ENCODE data around the gene ZNF521.

ZNF521 gene

GRCh38 chr18:25340762-25341161 is 11.2 kb downstream of the ZNF521 start:
- DNase-seq (ENCODE audit: low read depth in 2 of 3, low spot score in 2 of 3): no peak

DNA sequence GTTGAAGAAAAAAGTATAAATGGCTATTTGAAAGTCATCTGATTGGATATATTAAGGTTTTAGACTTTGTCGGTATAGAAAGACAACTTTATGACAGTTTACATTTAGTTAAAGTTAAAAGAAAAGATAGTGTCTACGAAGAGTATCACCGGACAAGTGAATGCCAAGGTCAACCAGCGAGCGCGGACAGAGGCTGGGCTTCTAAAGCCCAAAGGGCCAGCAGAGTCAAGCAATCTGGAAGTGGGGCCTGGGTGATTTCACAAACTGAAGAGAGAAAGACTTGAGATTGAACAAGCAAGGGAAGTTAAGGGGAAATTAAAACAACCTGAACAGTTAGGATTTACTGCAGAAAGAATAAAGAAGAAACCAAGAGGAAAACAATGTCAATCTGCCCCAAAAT is 16.3 kb downstream of the ZNF521 start:
- DNase-seq (ENCODE audit: low read depth in 2 of 3, low spot score in 2 of 3): no peak

DNA sequence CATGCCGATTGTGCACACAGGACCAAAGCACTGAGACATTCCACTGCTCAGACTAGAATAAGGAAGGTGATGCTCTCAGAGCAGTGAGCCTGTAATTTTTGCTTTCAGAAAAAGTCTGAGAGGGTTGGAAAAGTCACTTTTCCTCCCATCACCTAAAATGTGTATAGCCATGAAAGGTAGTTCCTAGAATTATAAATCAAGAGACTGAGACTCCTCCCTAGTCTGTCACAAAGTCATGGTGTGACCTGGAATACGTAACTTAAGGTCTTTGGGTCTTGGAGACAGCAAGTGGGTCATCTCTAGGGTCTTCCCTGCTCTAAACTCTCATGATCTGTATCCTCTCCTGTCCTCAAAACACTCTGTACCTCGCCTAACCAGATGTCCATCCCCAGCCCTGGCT is 16.9 kb downstream of the ZNF521 start:
- no peak for DNase-seq (ENCODE audit: low read depth in 2 of 3, low spot score in 2 of 3)

DNA sequence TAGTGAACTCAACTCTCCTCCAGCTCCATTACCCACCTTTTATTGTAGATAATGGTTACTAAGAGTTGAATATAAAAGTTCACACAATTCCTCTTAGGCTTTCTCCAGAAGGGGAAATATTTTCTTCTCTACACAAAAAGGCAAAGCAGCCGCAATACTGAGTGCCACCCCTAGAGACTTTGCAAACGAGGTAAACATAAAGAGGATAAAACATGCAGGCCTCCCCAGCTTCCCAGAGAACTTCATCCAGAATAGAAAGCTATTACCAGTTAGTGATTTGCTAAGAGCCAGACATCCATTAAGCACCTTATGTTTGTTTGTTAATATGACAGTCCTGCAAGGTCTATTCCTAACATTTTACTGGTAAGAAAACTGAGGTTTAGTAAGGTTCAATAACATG is 17.4 kb downstream of the ZNF521 start:
- no peak for DNase-seq (ENCODE audit: low read depth in 2 of 3, low spot score in 2 of 3)

GRCh38 chr18:25332002-25332401 is 20.0 kb downstream of the ZNF521 start:
- DNase-seq (ENCODE audit: low read depth in 2 of 3, low spot score in 2 of 3): no peak

DNA sequence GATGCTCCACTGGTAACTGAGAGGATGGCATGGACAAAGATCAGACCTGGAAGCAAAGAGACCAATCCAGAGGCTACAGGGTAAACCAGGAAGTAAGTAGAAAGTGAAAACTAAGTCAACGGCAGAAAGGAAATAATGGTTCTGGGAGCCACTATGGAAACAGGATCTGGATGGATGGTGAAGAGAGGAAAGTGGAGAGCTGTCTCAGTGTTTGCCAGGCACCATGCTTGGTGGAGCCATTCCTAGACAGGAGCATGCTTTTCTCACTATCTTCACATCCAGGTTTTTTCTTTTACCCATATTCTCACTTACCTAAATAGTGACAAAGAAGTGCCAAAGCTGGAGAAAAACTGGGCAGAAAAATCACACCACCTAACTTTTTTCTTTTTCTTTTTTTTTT is 22.2 kb downstream of the ZNF521 start:
- no peak for DNase-seq (ENCODE audit: low read depth in 2 of 3, low spot score in 2 of 3)

GRCh38 chr18:25327584-25327983 is 24.4 kb downstream of the ZNF521 start:
- DNase-seq (ENCODE audit: low read depth in 2 of 3, low spot score in 2 of 3): no peak

- no peak for DNase-seq (ENCODE audit: low read depth in 2 of 3, low spot score in 2 of 3)
Measured at GRCh38 chr18:25326361-25326952, 25.5 kb downstream of the ZNF521 start.

- no peak for DNase-seq (ENCODE audit: low read depth in 2 of 3, low spot score in 2 of 3)
Measured at GRCh38 chr18:25322806-25323205, 29.2 kb downstream of the ZNF521 start.

DNA sequence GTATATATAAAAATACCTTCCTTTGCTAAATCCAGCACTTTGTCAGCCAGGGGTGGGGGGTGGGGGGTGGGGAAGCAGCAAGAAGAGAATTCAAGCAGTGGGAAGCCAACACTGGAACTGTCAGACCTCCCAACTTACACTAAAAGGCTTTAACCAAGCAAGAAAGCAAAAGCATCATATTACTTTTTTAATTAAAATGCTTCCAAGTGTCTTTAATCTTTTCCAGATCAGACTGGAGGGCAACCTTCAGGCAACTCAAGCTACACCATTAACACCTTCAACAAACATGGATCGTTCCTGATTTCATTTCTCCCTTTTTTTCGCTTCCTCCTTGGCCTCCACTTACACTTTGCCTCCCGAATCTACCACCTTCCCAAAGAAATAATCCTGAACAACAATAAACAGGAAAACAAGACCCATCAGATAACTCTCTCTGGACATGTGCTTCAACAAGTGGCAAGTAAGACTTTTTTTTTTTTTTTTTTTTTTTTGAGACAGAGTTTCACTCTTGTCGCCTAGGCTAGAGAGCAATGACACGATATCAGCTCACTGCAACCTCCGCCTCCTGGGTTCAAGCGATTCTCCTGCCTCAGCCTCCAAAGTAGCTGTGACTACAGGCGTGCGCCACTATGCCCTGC is 35.5 kb downstream of the ZNF521 start:
- DNase-seq (ENCODE audit: low read depth in 2 of 3, low spot score in 2 of 3): no peak

DNA sequence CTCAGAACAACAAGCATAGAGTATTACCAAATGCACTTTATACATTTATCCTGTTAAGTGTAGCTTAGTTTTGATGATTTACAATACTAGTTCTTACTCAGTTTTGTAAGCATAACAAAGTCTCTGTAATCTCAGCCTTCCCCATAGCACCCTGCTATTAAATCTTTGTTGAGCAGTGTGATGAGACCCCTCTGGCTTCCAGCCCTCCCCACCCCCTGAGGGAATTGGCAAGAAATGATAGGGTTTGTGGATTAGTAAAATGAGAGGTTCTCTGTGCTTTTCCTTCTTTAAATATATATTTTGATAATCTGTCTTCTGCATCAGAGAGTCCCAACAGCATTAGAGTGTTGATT is 37.2 kb downstream of the ZNF521 start:
- no peak for DNase-seq (ENCODE audit: low read depth in 2 of 3, low spot score in 2 of 3)

DNA sequence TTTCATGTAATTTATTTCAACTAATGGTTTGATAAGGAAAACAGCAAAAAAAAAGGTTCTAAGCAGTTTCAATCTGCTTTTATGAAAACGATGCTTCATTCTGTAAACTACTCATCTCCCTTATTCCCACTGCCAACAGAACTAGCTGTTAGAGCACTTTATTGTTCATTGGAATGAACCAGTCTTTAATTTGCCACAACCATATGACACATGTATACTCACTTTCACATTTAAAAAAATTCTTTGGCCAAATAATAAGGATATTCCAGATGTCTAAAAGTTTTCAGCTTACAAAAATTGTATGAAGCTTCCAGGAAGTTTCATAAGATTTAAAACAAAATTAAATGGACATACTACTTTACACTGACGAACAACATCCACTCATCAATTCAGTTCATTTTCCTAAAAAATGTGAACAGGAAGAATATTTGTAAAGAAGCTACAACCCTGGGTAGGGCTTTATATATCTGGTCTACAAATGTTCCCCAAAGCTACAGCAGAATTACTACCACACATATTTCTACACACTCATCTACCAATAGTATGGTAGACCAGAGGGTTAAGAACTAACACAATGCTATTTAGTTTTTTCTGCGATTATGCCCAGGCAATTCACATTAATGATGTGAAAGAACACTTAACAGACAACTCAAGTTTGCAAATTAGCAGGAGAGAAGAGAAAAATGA is 37.7 kb downstream of the ZNF521 start:
- DNase-seq (ENCODE audit: low read depth in 2 of 3, low spot score in 2 of 3): no peak

- DNase-seq (ENCODE audit: low read depth in 2 of 3, low spot score in 2 of 3): no peak
Measured at GRCh38 chr18:25313268-25313667, 38.7 kb downstream of the ZNF521 start.

- no peak for DNase-seq (ENCODE audit: low read depth in 2 of 3, low spot score in 2 of 3)
Measured at GRCh38 chr18:25310045-25310444, 41.9 kb downstream of the ZNF521 start.

DNA sequence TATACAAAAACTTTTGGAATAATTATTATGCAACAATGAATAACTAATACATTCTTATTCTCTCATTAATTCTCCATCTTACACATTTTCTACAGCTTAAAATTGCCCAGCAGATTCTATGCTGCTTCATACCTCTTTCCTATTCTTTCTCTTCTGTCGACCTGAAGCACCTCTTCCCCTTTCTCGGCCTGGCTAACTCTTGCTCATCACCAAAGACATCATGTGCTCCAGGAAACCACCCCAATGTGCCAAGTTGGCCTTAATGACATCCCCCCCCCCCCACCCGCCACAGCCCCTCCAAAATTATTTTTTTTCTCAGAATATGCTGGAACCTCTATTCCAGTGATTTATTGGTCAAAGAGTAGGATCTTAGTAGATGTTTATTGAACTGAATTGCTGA is 43.6 kb downstream of the ZNF521 start:
- no peak for DNase-seq (ENCODE audit: low read depth in 2 of 3, low spot score in 2 of 3)

DNA sequence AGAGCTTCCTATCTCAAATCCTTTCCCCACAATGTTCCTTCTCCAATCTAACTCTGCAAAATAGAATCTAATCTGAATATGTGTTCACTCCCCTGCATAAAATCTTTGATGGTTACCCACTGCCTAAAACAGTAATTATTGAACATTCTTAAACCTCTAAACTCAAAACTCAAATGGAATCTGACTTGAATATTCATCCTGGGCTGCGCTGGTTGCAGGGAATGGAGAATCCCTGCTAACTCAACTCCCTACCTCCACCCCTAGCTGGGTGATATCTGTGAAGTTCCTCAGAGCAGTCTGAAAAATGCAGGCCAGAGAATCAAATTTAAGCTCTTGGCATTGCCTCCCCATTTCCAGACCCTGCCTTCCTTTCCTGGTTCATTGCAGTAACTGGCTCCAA is 44.8 kb downstream of the ZNF521 start:
- no peak for DNase-seq (ENCODE audit: low read depth in 2 of 3, low spot score in 2 of 3)

DNA sequence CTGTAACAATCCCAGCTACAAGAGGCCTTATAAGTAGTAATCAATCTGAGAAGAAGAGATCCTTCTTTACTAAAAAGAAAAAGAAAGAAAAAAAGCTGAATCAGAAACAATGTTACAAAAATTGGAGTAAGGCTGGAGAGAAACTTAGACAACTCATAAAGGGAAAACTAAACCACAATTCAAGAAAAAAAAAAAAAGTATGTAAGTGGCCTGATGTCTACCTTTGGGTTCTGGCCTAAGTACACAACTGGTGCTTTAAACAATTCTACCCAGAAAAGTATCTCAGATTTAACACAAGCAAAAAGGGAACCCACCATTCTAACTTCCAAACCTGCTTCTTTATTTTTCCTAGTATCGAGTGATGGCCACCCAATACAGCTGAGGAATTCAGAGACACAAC is 45.3 kb downstream of the ZNF521 start:
- no peak for DNase-seq (ENCODE audit: low read depth in 2 of 3, low spot score in 2 of 3)

DNA sequence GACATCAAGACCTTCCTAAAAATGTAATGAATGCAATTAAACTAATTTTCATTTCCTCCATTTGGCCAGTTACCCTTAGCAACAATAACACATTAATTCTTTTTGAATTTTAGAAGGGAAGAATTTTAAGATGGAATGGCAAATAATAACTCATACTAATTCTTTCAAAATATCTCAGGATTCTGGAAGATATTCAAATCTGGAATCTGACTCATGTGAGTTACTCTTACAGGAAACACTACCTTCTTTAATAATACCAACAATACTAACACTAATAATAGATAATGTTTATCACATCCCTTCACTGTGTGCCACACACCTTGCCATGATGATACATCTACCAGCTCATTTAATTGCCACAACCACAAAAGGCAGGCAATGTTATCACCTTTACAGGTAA is 46.4 kb downstream of the ZNF521 start:
- no peak for DNase-seq (ENCODE audit: low read depth in 2 of 3, low spot score in 2 of 3)

- DNase-seq (ENCODE audit: low read depth in 2 of 3, low spot score in 2 of 3): no peak
Measured at GRCh38 chr18:25300492-25300891, 51.5 kb downstream of the ZNF521 start.

GRCh38 chr18:25299426-25300300 is 52.3 kb downstream of the ZNF521 start:
- no peak for DNase-seq (ENCODE audit: low read depth in 2 of 3, low spot score in 2 of 3)

- DNase-seq (ENCODE audit: low read depth in 2 of 3, low spot score in 2 of 3): no peak
Measured at GRCh38 chr18:25298853-25299274, 53.1 kb downstream of the ZNF521 start.

DNA sequence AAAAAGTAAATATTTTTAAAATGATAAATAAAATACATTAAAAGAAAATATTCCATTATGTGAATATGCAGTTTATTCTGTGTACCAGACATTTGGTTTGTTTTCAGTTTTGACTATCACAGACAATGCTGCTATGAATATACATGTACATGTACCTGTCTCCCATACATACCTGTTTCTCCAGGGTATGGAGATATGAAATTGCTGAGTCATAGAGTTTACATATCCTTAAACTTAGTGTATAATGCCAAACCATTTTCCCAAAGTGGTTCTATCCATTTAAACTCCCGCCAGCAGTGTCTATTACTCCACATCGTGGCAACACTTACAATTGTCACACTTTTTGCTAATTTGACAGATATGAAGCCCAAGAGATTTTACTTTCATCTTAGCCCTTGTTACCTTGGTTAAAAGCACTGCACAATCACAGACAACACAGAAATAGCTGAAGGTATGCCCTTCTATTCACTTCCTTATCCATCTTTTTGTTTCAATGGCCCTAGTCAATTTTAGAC is 56.3 kb downstream of the ZNF521 start:
- no peak for DNase-seq (ENCODE audit: low read depth in 2 of 3, low spot score in 2 of 3)

Measured in activated CD8-positive, alpha-beta memory T cell treated with anti-CD3 and anti-CD28 coated beads for 48 hours (primary cell).